HG03066 (cell line): ENCODE data around the gene TBKBP1.

Experiments used
- ATAC-seq: cut with Tn5 transposase; IDR thresholded peaks from one replicate; pipeline ENCODE4 v1.9.1; 2021; ENCODE audit warnings: low read depth; ENCODE audit not compliant: unreplicated experiment

The TBKBP1 gene

DNA sequence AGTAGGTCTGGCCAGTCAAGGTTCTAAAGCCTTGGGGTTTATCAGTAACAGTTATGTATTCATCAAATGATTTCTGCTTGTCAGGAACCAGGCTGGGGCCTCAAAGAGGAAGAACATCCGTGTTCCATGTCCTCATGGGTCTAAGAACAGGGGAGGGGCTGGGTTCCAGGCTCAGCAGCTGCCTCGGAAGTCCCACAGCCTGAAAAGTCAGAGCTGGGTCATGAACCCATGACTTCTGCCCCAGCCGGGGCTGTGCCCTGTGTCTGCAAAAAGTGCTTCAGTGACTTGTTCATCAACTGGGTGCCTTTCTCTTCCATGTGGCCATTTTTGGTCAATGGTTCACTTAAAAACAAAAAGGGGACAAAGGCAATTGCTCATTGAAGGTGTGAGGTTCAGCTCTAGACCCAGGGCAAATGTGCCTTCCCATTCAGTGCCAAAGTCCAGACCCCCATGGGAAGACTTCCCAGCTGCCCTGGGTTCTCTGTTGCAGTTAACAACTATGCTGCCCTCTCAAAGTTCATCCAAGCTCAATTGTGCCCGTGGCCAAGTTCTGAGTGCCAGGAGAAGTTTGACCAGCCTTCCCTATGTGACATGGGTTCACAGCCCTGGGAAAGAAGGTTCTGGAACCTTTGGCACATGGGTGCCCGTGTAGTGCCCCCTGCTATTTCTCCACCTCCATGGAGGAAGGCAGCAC is 18.5 kb downstream of the TBKBP1 start:
- ATAC-seq = no peak

DNA sequence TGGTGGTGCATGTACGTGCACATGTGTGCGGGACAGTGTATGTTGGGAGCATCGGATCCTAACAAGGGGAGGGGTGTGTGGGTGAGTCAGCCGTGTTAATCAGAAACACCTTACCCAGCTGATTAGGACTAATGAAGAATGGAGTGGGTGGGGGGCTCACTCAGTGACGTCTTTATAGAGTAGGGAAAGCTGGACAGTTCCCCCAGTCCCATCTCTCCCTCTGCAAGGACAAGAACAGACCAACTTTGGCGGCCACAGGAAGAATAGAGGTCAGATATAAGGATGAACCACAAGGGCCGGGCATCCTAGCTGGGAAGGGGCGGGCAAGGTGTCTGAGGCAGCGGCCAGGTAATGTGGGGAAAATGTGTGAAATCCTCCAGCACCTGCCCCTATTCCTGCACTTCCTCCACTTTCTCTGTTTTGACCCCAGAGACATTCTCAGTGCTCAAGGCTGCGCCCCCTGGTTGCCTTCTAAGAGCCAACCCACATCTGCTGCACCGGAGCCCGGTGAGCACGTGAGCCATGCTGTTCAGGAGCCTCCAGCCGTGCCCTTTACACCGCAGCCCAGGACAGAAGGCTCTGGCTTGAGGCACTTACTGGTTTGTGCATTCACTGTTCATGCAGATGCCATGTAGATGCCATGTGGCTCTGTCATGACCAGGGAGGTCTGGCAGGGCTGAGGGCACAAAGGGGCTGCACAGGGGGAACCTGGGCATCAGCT is 20.2 kb downstream of the TBKBP1 start:
- ATAC-seq = no peak

DNA sequence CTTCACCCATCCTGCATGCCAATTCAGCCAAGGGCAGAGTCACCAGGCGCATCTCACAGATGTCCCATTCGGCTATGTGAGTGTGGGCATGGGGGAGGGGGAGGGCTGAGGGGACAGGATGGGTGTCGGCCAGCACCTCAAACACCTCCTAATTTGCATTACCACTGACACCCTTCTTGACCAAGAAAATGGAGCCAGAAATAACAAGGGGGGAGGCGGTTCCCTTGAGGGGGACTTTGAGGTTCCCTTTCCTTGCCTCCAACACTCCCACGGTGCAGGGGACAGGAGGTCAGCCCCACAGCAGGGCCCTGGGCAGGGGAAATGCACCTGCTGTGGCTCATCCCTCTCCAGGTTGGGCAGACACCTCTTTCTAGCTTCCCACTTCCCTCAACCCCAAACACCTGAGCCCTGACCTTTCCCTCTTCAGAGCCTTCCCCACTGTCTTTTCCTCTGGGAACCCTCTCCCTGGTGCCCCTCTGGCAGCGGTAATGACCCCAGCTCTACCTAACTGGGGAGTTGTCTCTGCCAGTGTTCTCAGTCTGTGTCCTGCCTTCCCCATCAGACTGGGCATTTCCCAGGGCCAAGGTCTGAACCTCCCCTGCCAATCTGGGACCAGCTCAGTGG is 20.9 kb downstream of the TBKBP1 start:
- no peak for ATAC-seq

DNA sequence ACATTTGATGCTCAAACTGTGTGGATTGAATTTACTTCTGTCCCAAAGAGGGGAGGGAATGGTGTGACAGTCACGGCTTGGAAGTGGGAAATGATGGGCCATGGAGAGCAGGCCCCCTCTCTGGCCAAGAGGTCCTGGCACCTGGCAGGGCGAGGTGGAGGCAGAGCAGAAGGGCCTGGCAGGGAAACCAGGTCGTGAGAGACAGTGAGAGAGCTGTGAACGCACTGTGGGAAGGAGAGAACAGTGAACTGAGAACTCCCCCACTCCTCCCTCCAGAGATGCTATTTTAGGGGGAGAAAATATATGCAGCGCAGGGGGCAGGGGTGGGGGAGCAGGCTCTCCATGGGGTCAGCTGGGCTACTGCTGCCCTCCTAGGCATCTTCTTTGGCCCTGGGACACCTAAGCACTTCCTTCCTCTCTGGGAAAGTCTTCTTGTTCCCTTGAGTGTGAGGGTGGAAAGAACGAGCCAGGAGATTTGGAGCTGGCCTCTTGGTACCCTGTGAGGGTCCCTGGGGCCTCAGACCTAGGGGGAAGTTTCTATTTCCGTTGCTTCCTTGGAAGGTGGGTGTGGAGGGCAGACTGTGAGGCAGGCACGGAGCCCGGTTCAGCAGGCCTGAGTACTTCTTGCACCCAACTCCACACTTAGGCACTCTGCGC is 21.8 kb downstream of the TBKBP1 start:
- ATAC-seq = no peak

DNA sequence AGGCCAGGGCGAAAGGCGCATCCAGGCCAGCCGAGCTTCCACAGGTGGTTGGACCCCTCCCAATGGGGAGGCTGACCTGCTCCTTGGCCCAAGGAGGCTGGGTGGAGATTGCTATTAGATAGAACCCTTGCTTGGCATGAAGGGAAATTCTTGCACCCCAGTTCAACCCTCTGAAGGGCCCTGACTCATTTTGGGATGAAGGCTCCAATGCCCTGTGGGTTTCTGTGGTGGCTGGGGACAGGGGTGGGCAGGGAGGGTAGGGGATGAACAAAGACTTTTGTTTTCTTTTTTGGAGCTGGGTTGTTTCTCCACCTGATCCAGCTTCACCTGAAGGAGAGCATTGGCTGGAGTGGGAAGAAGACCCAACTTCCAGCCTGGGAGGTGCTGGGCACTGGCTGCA is 22.4 kb downstream of the TBKBP1 start:
- ATAC-seq = no peak

DNA sequence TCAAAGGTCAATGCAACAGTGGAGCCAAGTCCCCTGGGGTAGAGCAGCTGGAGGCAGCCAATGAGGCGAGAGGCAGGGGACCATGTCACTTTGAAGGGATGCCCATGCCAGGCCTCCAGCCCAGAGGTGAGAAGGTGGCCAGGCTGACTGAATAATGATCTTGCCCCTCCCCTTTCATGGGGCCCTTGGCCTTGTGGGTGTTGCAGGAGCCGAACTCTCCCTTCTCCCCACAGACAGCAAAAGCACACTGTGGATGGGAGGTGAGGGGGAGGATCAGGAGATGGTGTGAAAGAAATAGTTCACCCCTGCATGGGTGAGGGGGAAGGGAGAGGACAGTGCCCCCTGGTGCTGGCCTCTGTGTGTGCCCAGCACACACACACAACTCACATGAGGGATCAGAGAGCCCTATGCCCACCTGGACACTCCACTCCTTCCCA is 23.3 kb downstream of the TBKBP1 start:
- no peak for ATAC-seq

DNA sequence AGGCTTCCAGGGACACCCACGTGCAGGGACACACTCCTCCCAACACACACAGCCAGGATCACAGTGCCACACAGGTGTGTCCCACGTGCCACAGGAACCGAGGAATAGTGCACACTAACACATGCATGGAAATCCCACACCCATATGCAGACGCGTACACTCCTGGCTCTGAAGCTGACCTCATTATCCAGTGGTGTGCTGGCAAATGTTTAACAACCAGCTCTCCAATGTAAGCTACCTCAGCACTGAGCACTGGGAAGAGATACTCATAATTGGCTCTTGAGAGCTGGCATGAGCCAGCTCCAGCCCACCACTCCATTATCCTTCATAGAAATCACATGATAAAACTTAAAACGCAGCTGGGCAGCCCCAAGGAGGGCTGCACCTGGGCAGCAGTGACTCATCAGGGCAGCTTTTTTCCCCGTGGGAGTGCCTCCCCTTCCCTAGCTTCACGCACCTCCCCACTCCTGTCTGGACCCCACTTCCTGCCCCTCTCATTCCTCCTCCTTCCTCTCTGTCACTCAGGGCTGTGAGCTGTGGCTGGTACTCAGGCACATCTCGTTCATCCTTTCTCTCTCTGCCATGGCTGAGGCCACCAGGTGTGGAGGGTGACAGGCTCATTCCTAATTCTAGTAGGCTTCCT is 24.1 kb downstream of the TBKBP1 start:
- no peak for ATAC-seq

DNA sequence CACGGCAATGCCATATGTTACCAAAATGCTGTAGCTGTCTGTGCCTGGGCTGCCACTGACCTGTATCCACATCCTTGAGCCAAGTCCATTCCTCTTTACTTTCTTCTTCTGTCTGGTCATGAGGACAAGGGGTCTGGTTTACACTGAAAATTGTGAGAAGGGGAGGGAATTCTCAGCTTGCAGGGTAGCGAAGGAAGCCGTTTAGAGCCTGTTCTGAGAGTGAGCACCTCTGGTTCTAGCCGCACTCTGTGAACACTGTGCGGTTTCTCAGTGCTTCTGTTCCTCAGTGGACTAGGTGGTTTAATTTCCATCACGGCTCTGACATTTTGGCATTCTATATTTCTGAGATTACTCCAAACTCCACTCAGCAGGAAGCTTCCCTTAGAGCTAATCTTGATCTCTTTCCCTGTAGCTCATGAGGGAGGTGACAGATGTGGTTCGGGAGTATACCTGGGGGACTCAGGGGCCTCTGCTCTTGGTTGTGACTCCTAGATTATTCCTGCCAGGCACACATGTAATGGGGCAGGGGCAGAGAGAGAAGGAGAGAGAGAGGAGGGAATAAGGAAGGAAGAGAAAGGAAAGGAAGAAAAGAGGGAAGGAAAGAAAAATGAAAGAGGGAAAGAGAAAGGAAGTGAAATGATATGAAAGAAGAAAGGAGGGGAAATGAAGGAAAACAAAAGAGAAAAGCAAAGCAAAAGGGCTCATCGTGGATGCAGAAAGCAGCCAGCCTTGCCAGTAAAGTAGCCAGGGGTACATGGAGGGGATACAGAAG is 24.9 kb downstream of the TBKBP1 start:
- ATAC-seq = no peak

DNA sequence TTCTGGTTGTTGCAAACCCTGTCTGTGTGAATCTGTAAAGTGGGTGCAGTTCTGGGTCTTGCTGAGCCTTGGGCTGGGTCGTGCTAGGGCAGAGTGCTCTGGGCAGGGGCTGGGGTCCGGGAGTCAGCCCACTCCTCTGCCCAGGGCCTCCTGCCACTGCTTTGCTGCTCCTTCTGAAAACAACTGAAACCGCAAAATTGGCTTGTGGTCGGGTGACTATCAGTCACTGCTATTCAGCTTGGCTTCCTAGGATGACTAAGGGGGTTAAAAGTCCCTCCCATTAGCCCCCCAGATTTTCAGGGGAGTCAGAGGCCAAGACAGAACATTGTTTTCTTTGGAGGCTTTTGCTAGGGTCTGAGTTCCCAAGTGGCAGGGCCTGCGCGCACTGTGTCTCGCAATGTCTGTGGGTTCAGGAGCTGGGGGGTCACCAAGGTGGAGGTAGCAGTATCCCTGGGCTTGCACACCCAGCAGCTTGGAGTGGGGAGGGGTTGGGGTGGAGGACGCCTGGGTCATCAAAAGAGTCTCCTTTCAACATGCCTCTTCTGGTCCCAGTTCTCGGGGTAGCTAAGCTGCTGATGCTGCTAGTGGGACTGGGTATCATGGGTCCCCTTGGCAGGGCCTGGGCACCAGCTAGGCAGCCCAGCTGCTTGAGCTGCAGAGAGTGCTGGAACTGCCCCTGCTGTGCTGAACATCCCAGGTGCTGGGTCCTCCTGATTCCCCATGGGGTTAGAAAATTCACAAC is 25.6 kb downstream of the TBKBP1 start:
- no peak for ATAC-seq

DNA sequence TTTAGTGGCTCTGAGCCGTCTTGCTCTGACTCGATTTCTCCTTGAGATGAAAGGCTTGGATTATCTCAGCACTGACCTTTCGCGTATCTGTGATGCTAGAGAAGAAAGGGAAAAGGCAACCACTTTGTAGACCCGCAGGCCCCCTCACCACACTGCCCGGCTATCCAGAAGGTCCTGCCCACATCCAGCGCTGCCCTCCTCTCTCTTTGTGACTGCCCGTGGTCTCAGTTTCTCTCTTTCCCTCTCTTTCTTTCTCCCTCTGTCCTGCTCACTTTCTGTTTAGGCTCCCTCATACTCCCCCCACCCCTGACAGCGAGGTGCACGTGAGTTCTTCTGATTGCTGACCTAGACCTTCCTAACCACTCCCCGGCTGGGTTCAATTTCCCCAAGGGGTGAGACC is 26.2 kb downstream of the TBKBP1 start:
- ATAC-seq = no peak

DNA sequence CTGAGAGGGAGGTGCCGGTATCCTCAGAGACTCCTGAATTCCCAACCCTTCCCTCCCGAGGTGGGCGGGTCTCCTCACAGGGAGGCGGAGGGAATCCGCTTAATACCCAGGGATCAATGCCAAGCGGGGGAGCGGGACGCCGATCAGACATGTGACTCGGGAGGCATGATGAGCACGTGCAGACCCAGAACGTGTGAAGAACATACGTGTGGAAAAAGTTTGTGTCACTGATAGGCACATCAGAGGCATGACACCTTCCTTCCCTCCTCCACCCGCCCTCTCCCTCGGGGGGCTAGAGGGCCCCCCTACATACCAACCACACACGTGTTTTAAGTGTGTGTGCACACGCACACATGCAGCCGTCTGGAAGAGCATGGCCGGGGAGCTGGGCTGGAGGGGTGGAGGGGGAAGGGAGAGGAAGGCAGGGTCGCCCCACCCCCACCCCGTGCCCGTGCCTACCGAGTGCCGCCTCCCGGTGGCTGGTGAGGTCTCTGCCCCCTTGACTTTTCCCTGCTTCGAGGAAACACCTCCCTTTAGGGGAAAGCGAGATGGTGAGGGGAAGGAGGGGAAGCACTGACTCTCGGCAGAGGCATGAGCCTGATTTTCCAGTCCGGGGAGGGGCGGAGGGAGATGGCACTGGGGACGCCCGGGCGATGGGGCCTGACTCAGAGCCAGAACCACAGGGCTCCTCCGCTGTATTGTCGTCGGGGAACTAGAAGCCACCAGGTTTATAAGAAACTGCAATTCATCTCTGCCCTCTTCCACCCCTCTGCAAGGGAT is 27.0 kb downstream of the TBKBP1 start:
- ATAC-seq = no peak

DNA sequence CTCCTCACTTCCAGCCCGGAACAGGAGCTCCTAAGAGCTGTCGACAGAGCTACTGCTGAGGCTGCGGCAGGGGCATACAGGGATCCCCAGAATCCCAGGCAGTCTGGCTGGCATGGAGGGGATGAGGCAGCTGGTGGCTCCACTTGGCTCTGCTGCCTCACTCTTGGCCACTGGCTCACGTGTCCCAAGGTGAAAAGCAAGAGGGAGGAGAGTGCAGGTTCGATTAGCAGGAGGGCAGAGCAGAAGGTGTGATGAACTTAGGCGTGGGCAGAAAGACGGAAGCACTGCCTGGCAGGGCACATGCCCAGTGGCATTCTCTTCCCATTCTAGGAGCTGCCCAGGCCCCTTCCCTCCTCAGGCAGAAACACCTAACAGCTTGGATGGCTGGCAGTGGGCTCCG is 27.8 kb downstream of the TBKBP1 start:
- no peak for ATAC-seq

DNA sequence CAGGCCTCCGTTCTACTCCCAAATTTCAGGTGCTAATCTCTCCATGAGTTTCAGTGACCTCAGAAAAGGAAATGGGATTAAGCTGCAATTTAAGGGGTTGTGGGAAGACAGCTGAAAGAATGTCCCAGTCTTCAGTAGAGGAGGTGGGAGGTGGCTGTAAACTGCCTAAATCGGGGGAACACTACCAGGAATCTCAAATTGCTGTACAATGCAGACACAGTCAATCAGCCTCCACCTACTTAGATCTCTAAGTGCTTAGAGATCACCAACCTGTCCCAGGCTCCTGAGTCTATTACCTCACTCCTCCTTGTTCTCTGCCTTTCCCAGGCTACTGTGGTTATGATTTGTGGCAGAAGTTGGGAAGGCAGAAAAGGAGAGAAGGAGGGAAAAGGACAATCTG is 30.7 kb downstream of the TBKBP1 start:
- no peak for ATAC-seq

DNA sequence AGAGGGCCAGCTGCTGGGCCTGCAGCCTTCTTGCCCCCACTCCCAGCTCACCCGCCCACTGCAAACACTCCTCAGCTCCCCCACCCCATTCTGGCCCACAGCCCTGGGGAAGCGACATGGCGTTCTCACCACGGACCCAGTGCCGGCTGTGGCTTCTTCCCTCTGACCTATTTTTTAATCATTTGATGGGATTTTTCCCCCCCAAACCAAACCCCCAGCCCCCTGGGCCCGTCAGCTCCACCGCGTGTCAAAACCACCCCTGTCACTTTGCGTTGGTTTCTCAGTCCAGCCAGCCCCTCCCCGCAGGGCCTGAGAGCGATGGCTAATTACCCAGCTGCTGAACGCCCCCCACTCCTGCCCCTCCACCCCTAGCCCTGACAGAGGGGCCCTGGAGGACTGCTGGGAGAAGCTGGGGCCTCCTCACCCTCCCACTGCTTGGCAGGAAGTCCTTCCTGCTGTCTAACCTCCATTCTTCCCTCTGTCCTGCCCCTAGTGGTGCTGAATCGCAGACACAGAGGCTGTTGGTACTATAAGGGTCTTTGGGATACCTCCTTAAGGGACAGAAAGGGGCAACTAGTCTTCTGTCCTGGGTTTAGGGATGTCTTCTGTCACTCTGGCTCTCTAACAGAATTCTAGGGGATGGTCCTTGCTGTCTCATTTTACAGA is 31.6 kb downstream of the TBKBP1 start:
- no peak for ATAC-seq

DNA sequence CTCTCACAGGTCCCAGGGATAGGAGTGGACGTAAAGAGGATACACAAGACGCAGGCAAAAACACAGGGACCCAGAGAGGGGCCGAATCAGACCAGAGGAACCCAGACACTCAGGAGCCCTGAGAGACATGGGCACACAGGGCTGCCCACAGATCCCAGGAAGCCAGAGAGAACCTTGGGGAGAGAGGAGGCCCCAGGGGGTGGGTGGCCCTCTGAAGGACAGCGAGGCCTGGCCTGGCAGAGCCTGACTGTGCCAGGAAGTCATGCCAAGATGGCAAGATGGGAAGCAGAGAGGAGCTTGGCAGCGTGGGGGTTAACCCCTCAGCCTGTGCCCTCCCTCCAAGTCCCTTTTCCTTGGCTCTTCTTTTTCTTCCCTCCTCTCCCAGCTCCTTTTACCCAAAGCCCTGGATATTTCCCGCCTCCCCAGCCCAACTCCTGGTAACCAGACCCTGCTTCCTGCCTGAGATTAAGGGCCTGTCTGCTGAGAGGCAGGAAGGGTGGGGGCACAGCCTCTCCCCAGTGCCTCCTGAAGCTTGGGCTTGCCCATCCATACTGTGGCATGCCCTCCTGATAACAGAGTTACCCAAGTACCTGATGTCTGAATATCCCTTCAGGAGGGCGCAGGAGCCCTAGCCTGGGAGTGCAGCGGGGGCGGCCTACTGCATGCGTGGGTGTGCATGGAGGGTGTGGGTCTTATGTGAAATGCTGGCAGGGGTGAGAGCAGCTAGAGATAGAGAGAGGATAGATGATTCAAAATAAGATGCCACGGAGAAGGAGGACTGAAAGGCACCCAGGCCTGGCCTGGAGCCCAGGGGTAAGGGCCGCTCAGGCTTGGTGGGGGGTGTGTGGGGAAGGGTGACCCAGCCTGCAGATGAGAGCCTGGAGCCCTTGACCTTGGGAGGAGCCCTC is 33.1 kb downstream of the TBKBP1 start:
- ATAC-seq = no peak

DNA sequence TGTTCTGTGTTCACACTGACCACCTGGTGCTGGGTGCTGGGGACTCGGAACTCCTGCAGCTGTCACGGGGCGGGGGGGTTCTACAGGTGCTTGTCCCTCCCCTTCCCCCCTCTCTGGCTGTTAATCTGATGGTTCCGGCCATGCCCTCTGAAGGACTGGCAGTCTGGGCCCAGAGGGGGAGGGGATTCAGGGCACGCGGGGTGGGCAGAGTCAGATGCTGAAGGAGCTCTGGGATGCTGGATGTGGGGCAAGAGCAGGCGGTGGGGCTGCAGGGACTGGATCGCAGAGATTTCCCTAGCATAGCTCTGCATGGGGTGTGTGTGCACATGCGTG is 33.7 kb downstream of the TBKBP1 start:
- ATAC-seq = no peak

DNA sequence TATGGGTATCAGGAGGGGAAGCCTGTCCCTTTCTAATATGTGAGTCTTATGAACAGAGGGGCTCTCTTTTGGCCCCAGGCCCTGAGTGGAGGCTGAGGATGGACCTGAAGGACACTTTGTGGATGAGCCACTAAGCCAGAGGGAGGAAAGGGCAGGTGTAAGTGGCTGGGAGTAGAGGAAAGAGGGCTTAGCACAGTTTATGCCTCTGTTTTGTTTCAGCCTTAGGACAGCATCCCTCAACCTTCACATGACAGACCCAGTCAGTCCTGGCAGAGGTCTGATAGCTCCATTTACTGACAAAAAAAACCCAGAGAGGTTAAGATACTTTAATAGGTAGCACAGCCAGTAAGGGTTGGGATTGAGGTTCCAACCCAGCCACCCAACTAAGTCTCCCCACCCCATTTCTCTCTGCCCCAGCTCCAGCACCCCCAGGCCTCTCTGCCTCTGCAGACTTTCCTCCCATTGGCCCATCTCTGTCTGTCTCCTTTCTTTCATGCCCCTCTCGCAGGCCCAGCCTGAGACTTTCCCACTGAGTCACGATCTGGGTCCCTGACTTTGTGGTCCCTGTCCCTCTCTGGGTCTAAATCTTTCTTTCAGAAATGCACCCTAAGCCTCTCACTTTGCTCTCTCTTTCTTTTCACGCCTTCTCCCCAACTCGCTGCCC is 34.4 kb downstream of the TBKBP1 start:
- no peak for ATAC-seq
